ENCODE data around the gene GSTT2B. TPM values are rescaled to one million over a fixed set of nuclear protein-coding genes. Genes with fewer than 3 reads are reported as not detected.

GSTT2B gene
- total and polyA plus RNA-seq, 2 of the 8 experiments (the other 6 are each of a cell fraction or from before 2014, with no cell fraction given), result 6.3 to 13.3 TPM

DNA sequence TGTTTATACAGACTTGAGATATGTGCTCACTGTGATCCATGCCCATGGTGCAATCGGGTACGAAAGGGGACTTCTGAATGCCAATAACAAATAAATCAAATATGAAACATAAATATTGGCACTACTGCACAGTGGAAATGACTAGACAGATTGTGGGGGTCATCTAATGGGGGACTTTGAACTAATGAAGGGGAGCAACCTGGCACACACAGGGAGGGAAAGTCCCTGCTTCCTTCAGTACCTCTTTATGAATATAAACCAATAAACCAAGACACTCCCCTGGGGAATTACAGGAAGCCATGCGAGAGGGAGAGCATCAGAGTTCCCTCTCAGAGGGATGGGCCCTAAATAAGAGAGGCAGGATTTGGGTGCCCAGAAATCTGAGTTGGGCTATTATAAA lies 45.7 kb downstream of the GSTT2B start:
- Histone ChIP-seq H2BK12ac (ENCODE audit: low read depth, low read length) (no peak overlapping the region), H4K8ac (ENCODE audit: extremely low read depth, insufficient read depth, low read length) (no peak overlapping the region), H3K14ac (ENCODE audit: insufficient read length) (no peak overlapping the region), H3K27me3 (replicated peaks in 1 of 4; ENCODE audit: control insufficient read depth in 3 of 4, extremely low read depth in 1 of 4, insufficient read depth in 3 of 4, low read length in 3 of 4) (0 out of 7 replicates have a peak, but pooled peaks cover 0 to 2% (median 0%) of the 10 kb centered on the region in 4 experiments), H3K4me2 (ENCODE audit: insufficient read depth in 1 of 2, low read depth in 2 of 2, low read length in 2 of 2) (no peak overlapping the region), H3K4me3 (ENCODE audit: extremely low read depth in 1 of 4, insufficient read depth in 2 of 4, low read depth in 3 of 4, low read length in 4 of 4) (no peak overlapping the region), H4K20me1 (replicated peaks in 1 of 2; ENCODE audit: control insufficient read depth in 1 of 2, insufficient read depth in 2 of 2, low read length in 2 of 2) (no peaks in the 10 kb centered on the region), H3K79me1 (ENCODE audit: low read depth, low read length) (no peaks in the 10 kb centered on the region), H3K23ac (ENCODE audit: insufficient read length) (no peak overlapping the region), H4K5ac (ENCODE audit: insufficient read length, low read depth, low read length) (no peak overlapping the region), H4K91ac (replicated peaks; ENCODE audit: insufficient read length, low read length) (no peak overlapping the region), H2BK5ac (ENCODE audit: low read depth, low read length) (no peak overlapping the region), H3K9me3 (ENCODE audit: insufficient read depth in 2 of 2, low read depth in 1 of 2, low read length in 1 of 2) (peaks cover 0 to 6% of the 10 kb centered on the region in 2 experiments; a peak in 1 of 4 replicates), H3K9ac (replicated peaks in 1 of 4; ENCODE audit: extremely low read depth in 1 of 4, low read depth in 3 of 4, low read length in 3 of 4) (no peak overlapping the region), H3K27ac (ENCODE audit: low read depth, low read length) (no peak overlapping the region), H2BK20ac (ENCODE audit: low read length) (no peak overlapping the region), H2AK5ac (ENCODE audit: low read depth, low read length) (no peak overlapping the region), H3K56ac (replicated peaks; ENCODE audit: insufficient read length, low read depth, low read length) (no peak overlapping the region), H2BK15ac (ENCODE audit: low read length) (no peak overlapping the region), H2AFZ (ENCODE audit: low read length) (no peak overlapping the region), H3K4ac (replicated peaks; ENCODE audit: insufficient read length, low read depth, low read length) (no peak overlapping the region), H3K36me3 (ENCODE audit: control insufficient read depth in 2 of 4, insufficient read depth in 4 of 4, low read length in 3 of 4) (no peaks in the 10 kb centered on the region), H3K79me2 (ENCODE audit: control insufficient read depth in 1 of 2, insufficient read depth in 2 of 2, low read length in 2 of 2) (no peaks in the 10 kb centered on the region), H3K23me2 (ENCODE audit: low read depth, low read length) (peaks cover 2% of the 10 kb centered on the region; the same call in 1 of the 2 replicates), H3K4me1 (replicated peaks in 1 of 4; ENCODE audit: control insufficient read depth in 3 of 4, insufficient read depth in 4 of 4, low read length in 3 of 4) (peaks cover 0 to 5% (median 4%) of the 10 kb centered on the region in 4 experiments; a peak in 5 of 7 replicates), H2BK120ac (replicated peaks; ENCODE audit: low read depth, low read length) (no peak overlapping the region), H3K18ac (ENCODE audit: extremely low read depth, low read length) (no peak overlapping the region)
- 98% methylated on average over 3 of the region's 3 CpGs; no CpG with 5 or more reads in 1 of the 2 experiments for WGBS, 2 experiments (ENCODE audit: extremely low coverage in 1 of 2, insufficient coverage in 1 of 2, insufficient read length in 1 of 2, insufficient replicate concordance in 2 of 2, low coverage in 1 of 2, low lambda C conversion rate in 2 of 2, missing lambda C conversion rate in 1 of 2)
- DNase-seq (ENCODE audit: low read depth in 1 of 2, low spot score in 2 of 2), result no peak
- CTCF ChIA-PET (ENCODE audit: partially characterized antibody), result no interaction called here
- POLR2A ChIA-PET (ENCODE audit: partially characterized antibody), result interaction anchor here (1.0 to 1.7 kb wide), 3 partner anchors 9 to 66 kb away, joined by 3 to 6 read pairs (median 4); partner anchors contain the start of gene MIF
- FAIRE-seq, result no peak
- TF ChIP-seq SP1 (IDR thresholded peaks at IDR 0.05; ENCODE audit: low read depth, low read length) (no peak), HDAC2 (IDR thresholded peaks at IDR 0.05; ENCODE audit: borderline replicate concordance in 1 of 2, low read depth in 2 of 2, low read length in 2 of 2) (no peak), CBX8 (IDR thresholded peaks at IDR 0.05; ENCODE audit: borderline replicate concordance, low read depth, low read length) (no peak), GABPA (IDR thresholded peaks at IDR 0.05; ENCODE audit: borderline replicate concordance, insufficient read depth, low read length) (no peak), SP2 (IDR thresholded peaks at IDR 0.05; ENCODE audit: low read length) (no peak), JUN (IDR thresholded peaks at IDR 0.05; ENCODE audit: low read depth, low read length) (no peak), CHD1 (IDR thresholded peaks at IDR 0.05; ENCODE audit: low read depth, low read length) (no peak), NRF1 (IDR thresholded peaks at IDR 0.05; ENCODE audit: low read depth, low read length) (no peak), SIX5 (IDR thresholded peaks at IDR 0.05; ENCODE audit: low read depth, low read length) (no peak), HDAC6 (IDR thresholded peaks at IDR 0.05; ENCODE audit: low read depth, low read length) (no peak), RXRA (IDR thresholded peaks at IDR 0.05; ENCODE audit: insufficient read depth, low read depth, low read length) (no peak), SRF (IDR thresholded peaks at IDR 0.05; ENCODE audit: low read depth, low read length) (no peak), E2F6 (IDR thresholded peaks at IDR 0.05) (no peak), YY1 (IDR thresholded peaks at IDR 0.05; ENCODE audit: low read depth, low read length) (no peak), SP4 (IDR thresholded peaks at IDR 0.05; ENCODE audit: low read length) (no peak)
